ENCODE measurements around the gene C5AR2. TPM values are rescaled to one million over a fixed set of nuclear protein-coding genes. Genes with fewer than 3 reads are reported as not detected.
"Not testable (repeated sequence)": the region's sequence is repeated elsewhere in the genome, so short reads cannot be mapped to it uniquely, and the experiment has no call there.

The C5AR2 gene
- under 0.01 and 0.12 TPM in 2 replicates for total RNA-seq (2014; rRNA removed; shearing (Covaris generic))

- DNase-seq (ENCODE audit: low read depth), result peak; percentile 43
Observed at GRCh38 chr19:47331931-47332547, at the start of gene C5AR2. Gene C5AR2, plus strand, starts transcription at chr19:47332175. Its CDS starts 8,625 bp downstream, at chr19:47340800.

GRCh38 chr19:47283405-47284059, 48.4 kb upstream of the C5AR2 start:
- DNase-seq (ENCODE audit: low read depth), result no peak

GRCh38 chr19:47284324-47284899, 47.6 kb upstream of the C5AR2 start:
- DNase-seq (ENCODE audit: low read depth), result peak; percentile 62

GRCh38 chr19:47296036-47296435, 35.9 kb upstream of the C5AR2 start:
- DNase-seq (ENCODE audit: low read depth), result peak; percentile 69

GRCh38 chr19:47300867-47301266, 31.1 kb upstream of the C5AR2 start:
- DNase-seq (ENCODE audit: low read depth), result not testable (repeated sequence)

GRCh38 chr19:47302249-47302648, 29.7 kb upstream of the C5AR2 start:
- no peak for DNase-seq (ENCODE audit: low read depth)

GRCh38 chr19:47303966-47304365, 28.0 kb upstream of the C5AR2 start:
- DNase-seq (ENCODE audit: low read depth), result no peak

- peak; percentile 88 for DNase-seq (ENCODE audit: low read depth)
Observed at GRCh38 chr19:47305309-47305751, 26.6 kb upstream of the C5AR2 start.

- DNase-seq (ENCODE audit: low read depth), result no peak
Observed at GRCh38 chr19:47306303-47306702, 25.7 kb upstream of the C5AR2 start.

GRCh38 chr19:47309038-47309437, 22.9 kb upstream of the C5AR2 start:
- DNase-seq (ENCODE audit: low read depth), result no peak

GRCh38 chr19:47309608-47310007, 22.4 kb upstream of the C5AR2 start, which contains the start of gene C5AR1:
Gene C5AR1, plus strand, starts transcription at chr19:47309861. Its CDS starts 35 bp downstream, at chr19:47309896.
- peak; percentile 27 for DNase-seq (ENCODE audit: low read depth)

- no peak for DNase-seq (ENCODE audit: low read depth)
Observed at GRCh38 chr19:47310323-47310722, 21.7 kb upstream of the C5AR2 start.

- DNase-seq (ENCODE audit: low read depth), result peak; percentile 35
Observed at GRCh38 chr19:47310819-47311218, 21.2 kb upstream of the C5AR2 start.

- DNase-seq (ENCODE audit: low read depth), result no peak
Observed at GRCh38 chr19:47312366-47313006, 19.5 kb upstream of the C5AR2 start.

- no peak for DNase-seq (ENCODE audit: low read depth)
Observed at GRCh38 chr19:47313754-47314295, 18.1 kb upstream of the C5AR2 start.

GRCh38 chr19:47315125-47315821, 16.7 kb upstream of the C5AR2 start:
- peak; percentile 91 for DNase-seq (ENCODE audit: low read depth)

- DNase-seq (ENCODE audit: low read depth), result no peak
Observed at GRCh38 chr19:47316513-47316912, 15.5 kb upstream of the C5AR2 start.

- no peak for DNase-seq (ENCODE audit: low read depth)
Observed at GRCh38 chr19:47319923-47320871, 11.8 kb upstream of the C5AR2 start.

- no peak for DNase-seq (ENCODE audit: low read depth)
Observed at GRCh38 chr19:47321630-47322029, 10.3 kb upstream of the C5AR2 start.

GRCh38 chr19:47322058-47322457, 9.9 kb upstream of the C5AR2 start:
- no peak for DNase-seq (ENCODE audit: low read depth)

Measured in RPMI7951 (cell line).